ENCODE measurements around the gene NGFR.
"Not testable (repeated sequence)": the region's sequence is repeated elsewhere in the genome, so short reads cannot be mapped to it uniquely, and the experiment has no call there.

NGFR gene

GRCh38 chr17:49496867-49497147 lies 1.7 kb downstream of the NGFR start:
- Histone ChIP-seq H3K4me3 (ENCODE audit: insufficient read length, low read depth) (peak overlapping the region; percentile 83), H3K9ac (ENCODE audit: insufficient read length, low read depth) (peak overlapping the region; percentile 92), H3K36me3 (ENCODE audit: insufficient read depth, insufficient read length, low read length) (no peaks in the 10 kb centered on the region), H3K27me3 (ENCODE audit: insufficient read depth, insufficient read length) (peaks cover 53% of the 10 kb centered on the region), H3K9me3 (ENCODE audit: insufficient read depth, low read length) (no peaks in the 10 kb centered on the region), H3K4me1 (ENCODE audit: insufficient read depth, insufficient read length) (peaks cover 23% of the 10 kb centered on the region)
- DNase-seq (ENCODE audit: low read depth, low spot score): no peak
- TF ChIP-seq YY1 (IDR thresholded peaks at IDR 0.05; ENCODE audit: insufficient read depth, insufficient read length) (no peak), ZNF274 (IDR thresholded peaks at IDR 0.05; ENCODE audit: low read depth, low read length) (no peak), SUZ12 (IDR thresholded peaks at IDR 0.05; ENCODE audit: extremely low read depth, insufficient read depth, insufficient read length) (no peak)

GRCh38 chr17:49497148-49498028 lies 2.3 kb downstream of the NGFR start:
- Histone ChIP-seq H3K4me3 (ENCODE audit: insufficient read length, low read depth) (peak overlapping the region; percentile 83), H3K27me3 (ENCODE audit: insufficient read depth, insufficient read length) (peaks cover 51% of the 10 kb centered on the region), H3K9me3 (ENCODE audit: insufficient read depth, low read length) (no peaks in the 10 kb centered on the region), H3K9ac (ENCODE audit: insufficient read length, low read depth) (peak overlapping the region; percentile 92), H3K4me1 (ENCODE audit: insufficient read depth, insufficient read length) (peaks cover 26% of the 10 kb centered on the region), H3K36me3 (ENCODE audit: insufficient read depth, insufficient read length, low read length) (no peaks in the 10 kb centered on the region)
- no peak for TF ChIP-seq ZNF274 (IDR thresholded peaks at IDR 0.05; ENCODE audit: low read depth, low read length)
- peak; percentile 48 for TF ChIP-seq SUZ12 (IDR thresholded peaks at IDR 0.05; ENCODE audit: extremely low read depth, insufficient read depth, insufficient read length)
- TF ChIP-seq YY1 (IDR thresholded peaks at IDR 0.05; ENCODE audit: insufficient read depth, insufficient read length): no peak
- DNase-seq (ENCODE audit: low read depth, low spot score): no peak

DNA sequence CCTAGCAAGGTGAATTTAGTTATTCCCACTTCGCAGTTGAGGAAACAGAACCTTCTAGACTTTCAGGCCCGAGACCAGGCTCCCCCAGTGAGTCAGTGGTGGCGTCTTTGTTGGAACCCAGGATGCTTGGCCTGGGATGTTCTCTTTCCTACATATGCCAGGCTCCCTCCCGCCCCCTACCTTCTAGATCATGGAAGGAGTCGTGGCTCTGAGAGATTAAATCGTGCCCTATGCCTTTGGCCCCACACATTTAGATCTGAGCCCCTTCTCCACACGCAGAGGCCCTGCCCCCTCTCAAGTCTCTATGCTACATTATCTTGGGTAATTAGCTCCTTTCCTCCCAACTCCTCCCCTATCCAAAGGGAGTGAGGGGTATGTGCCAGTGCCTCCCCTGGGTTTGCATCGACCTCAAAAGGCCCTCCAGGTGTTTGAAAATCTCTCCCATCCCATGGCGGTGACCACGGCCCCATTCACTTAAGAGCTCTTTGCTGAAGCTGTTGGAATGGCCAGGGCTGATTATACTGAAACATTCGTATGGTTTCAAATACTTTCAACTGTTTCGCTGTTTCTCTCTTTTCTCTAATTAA lies 3.0 kb downstream of the NGFR start:
- H3K36me3 ChIP-seq (ENCODE audit: insufficient read depth, insufficient read length, low read length): no peaks in the 10 kb centered on the region
- peaks cover 26% of the 10 kb centered on the region for H3K4me1 ChIP-seq (ENCODE audit: insufficient read depth, insufficient read length)
- H3K27me3 ChIP-seq (ENCODE audit: insufficient read depth, insufficient read length): peaks cover 51% of the 10 kb centered on the region
- no peak for DNase-seq (ENCODE audit: low read depth, low spot score)
- peak overlapping the region; percentile 83 for H3K4me3 ChIP-seq (ENCODE audit: insufficient read length, low read depth)
- no peak for TF ChIP-seq YY1 (IDR thresholded peaks at IDR 0.05; ENCODE audit: insufficient read depth, insufficient read length)
- TF ChIP-seq ZNF274 (IDR thresholded peaks at IDR 0.05; ENCODE audit: low read depth, low read length): no peak
- no peak for TF ChIP-seq SUZ12 (IDR thresholded peaks at IDR 0.05; ENCODE audit: extremely low read depth, insufficient read depth, insufficient read length)
- no peaks in the 10 kb centered on the region for H3K9me3 ChIP-seq (ENCODE audit: insufficient read depth, low read length)
- H3K9ac ChIP-seq (ENCODE audit: insufficient read length, low read depth): peak overlapping the region; percentile 92

- H3K27me3 ChIP-seq (ENCODE audit: insufficient read depth, insufficient read length): peaks cover 26% of the 10 kb centered on the region
- H3K36me3 ChIP-seq (ENCODE audit: insufficient read depth, insufficient read length, low read length): no peaks in the 10 kb centered on the region
- no peaks in the 10 kb centered on the region for H3K9me3 ChIP-seq (ENCODE audit: insufficient read depth, low read length)
- no peak overlapping the region for H3K4me3 ChIP-seq (ENCODE audit: insufficient read length, low read depth)
- H3K9ac ChIP-seq (ENCODE audit: insufficient read length, low read depth): no peak overlapping the region
- no peak for TF ChIP-seq ZNF274 (IDR thresholded peaks at IDR 0.05; ENCODE audit: low read depth, low read length)
- TF ChIP-seq SUZ12 (IDR thresholded peaks at IDR 0.05; ENCODE audit: extremely low read depth, insufficient read depth, insufficient read length): no peak
- TF ChIP-seq YY1 (IDR thresholded peaks at IDR 0.05; ENCODE audit: insufficient read depth, insufficient read length): no peak
- H3K4me1 ChIP-seq (ENCODE audit: insufficient read depth, insufficient read length): peaks cover 33% of the 10 kb centered on the region
- DNase-seq (ENCODE audit: low read depth, low spot score): no peak
Observed at GRCh38 chr17:49501496-49501895, 6.4 kb downstream of the NGFR start.

GRCh38 chr17:49502254-49502653 lies 7.2 kb downstream of the NGFR start:
- TF ChIP-seq ZNF274 (IDR thresholded peaks at IDR 0.05; ENCODE audit: low read depth, low read length) (no peak), YY1 (IDR thresholded peaks at IDR 0.05; ENCODE audit: insufficient read depth, insufficient read length) (no peak), SUZ12 (IDR thresholded peaks at IDR 0.05; ENCODE audit: extremely low read depth, insufficient read depth, insufficient read length) (no peak)
- Histone ChIP-seq H3K9me3 (ENCODE audit: insufficient read depth, low read length) (no peaks in the 10 kb centered on the region), H3K4me3 (ENCODE audit: insufficient read length, low read depth) (no peak overlapping the region), H3K4me1 (ENCODE audit: insufficient read depth, insufficient read length) (peaks cover 38% of the 10 kb centered on the region), H3K9ac (ENCODE audit: insufficient read length, low read depth) (no peak overlapping the region), H3K27me3 (ENCODE audit: insufficient read depth, insufficient read length) (peaks cover 18% of the 10 kb centered on the region), H3K36me3 (ENCODE audit: insufficient read depth, insufficient read length, low read length) (no peaks in the 10 kb centered on the region)
- no peak for DNase-seq (ENCODE audit: low read depth, low spot score)

- DNase-seq (ENCODE audit: low read depth, low spot score); H3K9me3 ChIP-seq (ENCODE audit: insufficient read depth, low read length); H3K36me3 ChIP-seq (ENCODE audit: insufficient read depth, insufficient read length, low read length); H3K9ac ChIP-seq (ENCODE audit: insufficient read length, low read depth); H3K4me3 ChIP-seq (ENCODE audit: insufficient read length, low read depth): not testable (repeated sequence)
- Histone ChIP-seq H3K4me1 (ENCODE audit: insufficient read depth, insufficient read length) (peaks cover 42% of the 10 kb centered on the region), H3K27me3 (ENCODE audit: insufficient read depth, insufficient read length) (peaks cover 14% of the 10 kb centered on the region)
Observed at GRCh38 chr17:49502680-49503079, 7.6 kb downstream of the NGFR start.

DNA sequence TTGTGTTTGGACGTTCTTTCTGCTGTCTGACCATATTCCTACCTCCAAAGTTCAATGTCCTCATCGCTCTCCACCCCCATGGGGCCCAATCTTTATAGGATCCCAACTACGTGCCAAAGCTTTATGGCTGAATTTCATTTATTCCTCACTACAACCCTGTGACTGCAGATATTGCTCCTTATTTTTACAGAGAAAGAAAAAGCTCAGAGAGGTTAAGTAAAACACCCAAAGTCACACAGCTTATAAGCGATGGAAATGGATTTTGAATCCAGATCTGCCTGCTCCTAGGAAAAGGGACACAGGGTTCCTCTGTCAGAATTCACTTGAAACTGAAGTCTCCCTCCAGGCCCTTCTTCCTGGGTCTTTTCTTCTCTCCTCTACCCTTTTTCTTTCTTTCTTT lies 9.3 kb downstream of the NGFR start:
- H3K4me3 ChIP-seq (ENCODE audit: insufficient read length, low read depth): no peak overlapping the region
- no peaks in the 10 kb centered on the region for H3K36me3 ChIP-seq (ENCODE audit: insufficient read depth, insufficient read length, low read length)
- peaks cover 51% of the 10 kb centered on the region for H3K4me1 ChIP-seq (ENCODE audit: insufficient read depth, insufficient read length)
- no peak for DNase-seq (ENCODE audit: low read depth, low spot score)
- no peak for TF ChIP-seq YY1 (IDR thresholded peaks at IDR 0.05; ENCODE audit: insufficient read depth, insufficient read length)
- no peak for TF ChIP-seq SUZ12 (IDR thresholded peaks at IDR 0.05; ENCODE audit: extremely low read depth, insufficient read depth, insufficient read length)
- no peak for TF ChIP-seq ZNF274 (IDR thresholded peaks at IDR 0.05; ENCODE audit: low read depth, low read length)
- H3K9ac ChIP-seq (ENCODE audit: insufficient read length, low read depth): no peak overlapping the region
- no peaks in the 10 kb centered on the region for H3K27me3 ChIP-seq (ENCODE audit: insufficient read depth, insufficient read length)
- no peaks in the 10 kb centered on the region for H3K9me3 ChIP-seq (ENCODE audit: insufficient read depth, low read length)

All from NT2/D1 (cell line).